Fibroblast of skin of scalp (primary cell): Measurements from ENCODE around the gene SF3B2.
A peak's percentile ranks its signal among the peaks of the same experiment; 100 is the strongest.
"Not testable (repeated sequence)": the region's sequence is repeated elsewhere in the genome, so short reads cannot be mapped to it uniquely, and the experiment has no call there.

Experiments used
- DNase-seq: peaks from one replicate; pipeline ENCODE4 v3.0.0-alpha.2; 2013

The SF3B2 gene

DNA sequence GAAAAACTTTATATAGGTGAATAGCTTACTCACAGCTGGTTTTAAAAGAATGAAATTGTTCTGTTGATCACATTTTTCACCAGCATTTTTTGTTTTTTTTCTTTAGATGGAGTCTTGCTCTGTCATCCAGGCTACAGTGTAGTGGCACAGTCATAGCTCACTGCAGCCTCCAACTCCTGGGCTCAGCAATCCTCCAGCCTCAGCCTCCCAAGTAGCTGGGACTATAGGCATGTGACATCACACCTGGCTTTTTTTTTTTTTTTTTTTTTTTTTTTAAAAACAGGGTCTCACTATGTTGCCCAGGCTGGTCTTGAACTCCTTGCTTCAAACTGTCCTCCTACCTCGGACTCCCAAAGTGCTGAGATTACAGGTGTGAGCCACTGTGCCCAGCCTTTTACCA lies 21.5 kb downstream of the SF3B2 start:
- no peak for DNase-seq

DNA sequence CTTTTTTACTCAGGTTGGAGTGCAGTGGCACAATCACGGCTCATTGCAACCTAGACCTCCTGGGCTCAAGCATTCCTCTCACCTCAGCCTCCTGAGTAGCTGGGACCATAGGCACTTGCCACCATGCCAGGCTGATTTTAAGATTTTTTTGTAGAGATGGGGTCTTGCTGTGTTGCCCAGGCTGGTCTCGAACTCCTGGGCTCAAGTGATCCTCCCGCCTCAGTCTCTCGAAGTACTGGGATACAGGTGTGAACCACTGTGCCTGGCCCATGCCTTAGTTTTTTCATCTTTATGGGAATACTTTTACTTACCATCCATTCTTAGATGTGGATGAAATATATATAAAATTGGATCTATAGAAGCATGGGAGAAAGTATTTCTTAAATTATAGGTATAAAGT lies 23.1 kb downstream of the SF3B2 start:
- no peak for DNase-seq

DNA sequence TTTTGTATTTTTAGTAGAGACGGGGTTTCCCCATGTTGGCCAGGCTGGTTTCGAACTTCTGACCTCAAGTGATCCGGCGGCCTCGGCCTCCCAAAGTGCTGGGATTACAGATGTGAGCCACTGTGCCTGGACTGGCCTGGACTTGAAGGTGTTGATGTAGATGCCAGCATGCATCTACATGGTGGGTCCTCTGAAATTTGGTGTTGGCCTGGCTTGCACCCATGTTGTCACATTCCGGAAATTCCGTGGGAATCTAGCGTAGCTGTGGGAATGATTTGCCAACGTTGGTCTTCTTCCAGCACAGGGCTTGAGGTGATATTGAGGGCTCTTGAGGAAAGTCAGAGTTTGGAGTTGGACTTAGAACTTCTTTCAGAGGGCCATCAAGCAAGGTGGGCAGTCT lies 24.4 kb downstream of the SF3B2 start:
- DNase-seq = peak; percentile 60

DNA sequence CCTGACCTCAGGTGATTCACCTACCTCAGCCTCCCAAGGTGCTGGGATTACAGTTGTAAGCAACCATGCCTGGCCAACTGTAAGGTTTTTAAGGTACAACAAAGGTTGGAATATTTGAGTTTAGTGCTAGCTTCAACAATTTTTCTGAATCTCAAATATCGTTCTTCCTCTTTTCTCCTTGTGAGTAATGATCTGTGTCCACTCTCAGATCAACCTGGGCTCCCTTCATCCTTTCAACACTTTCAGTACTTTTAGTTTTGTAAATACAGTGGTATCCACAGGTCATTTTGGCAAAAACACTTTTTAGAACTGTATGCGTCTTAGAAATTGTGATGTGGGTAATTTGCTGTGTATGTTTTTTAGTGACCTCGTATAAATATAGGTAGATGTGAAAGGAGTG lies 25.8 kb downstream of the SF3B2 start:
- DNase-seq = no peak

DNA sequence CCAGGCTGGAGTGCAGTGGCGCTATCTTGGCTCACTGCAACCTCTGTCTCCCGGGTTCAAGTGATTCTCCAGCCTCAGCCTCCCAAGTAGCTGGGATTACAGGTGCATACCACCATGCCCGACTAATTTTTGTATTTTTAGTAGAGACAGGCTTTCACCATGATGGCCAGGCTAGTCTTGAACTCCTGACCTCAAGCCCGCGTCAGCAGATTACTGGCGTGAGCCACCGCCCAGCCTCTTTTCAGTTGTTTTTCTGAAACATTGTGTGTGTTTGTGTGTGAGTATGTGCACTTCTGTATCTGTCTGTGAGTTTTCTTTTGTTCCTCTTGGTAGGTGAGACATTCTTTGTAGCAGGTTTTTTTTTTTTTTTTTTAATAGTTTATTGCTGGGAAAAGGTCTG lies 26.8 kb downstream of the SF3B2 start:
- not testable (repeated sequence) for DNase-seq

DNA sequence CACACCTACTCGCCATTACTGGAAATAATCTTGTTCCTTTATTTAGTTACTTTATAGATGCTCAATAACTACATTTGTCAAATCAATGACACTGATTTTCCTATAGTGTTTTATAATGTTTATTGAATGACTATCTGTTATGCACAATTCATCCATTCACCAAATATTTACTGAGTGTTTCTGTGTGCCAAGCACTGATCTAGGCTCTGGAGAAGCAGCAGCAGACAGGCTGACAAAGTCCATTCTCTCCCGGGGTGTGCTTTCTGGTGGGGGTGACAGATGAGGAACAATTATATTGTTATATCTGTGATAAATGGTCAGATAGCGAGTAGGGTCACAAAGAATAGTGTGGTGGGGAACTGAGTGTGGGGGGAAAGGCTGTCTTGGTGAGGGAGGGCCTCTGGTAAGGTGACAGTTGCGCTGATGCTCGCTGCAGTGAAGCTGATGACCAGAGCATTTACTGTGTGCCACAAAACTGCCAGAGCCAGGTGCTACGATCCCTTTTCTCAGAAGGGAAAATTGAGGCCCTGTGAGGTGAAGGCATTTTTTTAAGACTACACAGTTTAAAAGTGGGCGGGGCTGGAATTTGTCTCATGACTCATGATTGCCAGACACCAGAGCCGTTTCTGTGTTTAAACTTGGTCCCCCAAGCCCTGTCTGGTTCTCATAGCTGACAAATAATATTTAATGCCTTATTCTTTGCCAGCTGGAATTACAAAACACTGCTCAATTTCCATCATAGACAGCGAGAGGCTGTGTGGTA lies 28.1 kb downstream of the SF3B2 start:
- DNase-seq = peak; percentile 83

DNA sequence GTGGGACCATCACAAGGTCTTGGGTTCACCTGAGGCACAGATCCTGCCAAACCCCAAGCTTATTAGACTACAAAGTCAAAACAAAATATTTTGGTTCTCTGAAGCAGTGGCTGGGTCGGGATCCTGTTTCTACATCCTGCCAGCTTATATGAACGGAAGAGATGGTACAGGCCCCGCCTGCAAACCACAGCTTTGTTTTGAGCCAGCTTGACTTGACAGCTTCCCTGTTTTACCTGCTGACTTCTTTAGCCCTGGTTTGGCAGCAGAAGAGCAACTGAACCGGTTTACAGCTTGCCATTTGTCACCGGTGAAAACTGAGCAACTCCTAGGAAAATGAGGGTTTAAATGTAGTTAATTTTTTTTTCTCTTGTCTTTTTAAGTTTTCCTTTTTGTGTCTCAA lies 29.3 kb downstream of the SF3B2 start:
- no peak for DNase-seq

DNA sequence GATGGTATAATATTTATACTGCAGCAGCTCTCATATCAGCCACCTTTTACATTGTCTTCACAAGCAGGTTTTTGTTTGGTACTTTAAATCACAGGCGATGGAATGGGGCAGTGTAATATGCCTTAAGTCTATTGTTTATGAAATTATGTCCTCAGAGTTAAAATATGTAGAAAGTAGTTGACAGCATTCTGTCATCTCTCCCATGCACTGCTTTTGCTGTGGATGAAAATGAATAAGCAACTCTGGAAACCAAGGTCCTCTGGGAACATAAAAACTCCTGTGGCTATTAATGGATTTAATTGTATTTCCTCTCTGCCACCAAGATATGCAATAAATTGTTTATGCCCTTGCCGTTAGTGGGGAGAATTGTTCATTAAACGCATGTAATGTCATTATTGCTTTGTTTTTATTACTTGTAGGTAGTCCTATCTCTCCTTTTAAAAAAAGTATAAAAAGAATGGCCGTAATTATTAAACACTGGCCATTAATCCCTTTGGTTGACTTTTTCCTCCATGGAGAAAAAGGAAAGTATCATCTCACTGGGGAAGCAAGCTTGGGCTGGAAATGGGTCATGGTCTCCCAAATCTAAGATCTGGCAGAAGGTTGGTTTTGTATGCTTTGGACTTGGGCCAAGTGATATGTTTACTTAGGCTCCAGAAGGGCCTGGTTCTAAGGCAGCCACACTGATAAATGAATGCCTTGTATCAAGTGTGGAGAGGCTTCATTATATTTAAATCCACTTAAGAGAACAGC lies 31.0 kb downstream of the SF3B2 start:
- DNase-seq = peak; percentile 47

DNA sequence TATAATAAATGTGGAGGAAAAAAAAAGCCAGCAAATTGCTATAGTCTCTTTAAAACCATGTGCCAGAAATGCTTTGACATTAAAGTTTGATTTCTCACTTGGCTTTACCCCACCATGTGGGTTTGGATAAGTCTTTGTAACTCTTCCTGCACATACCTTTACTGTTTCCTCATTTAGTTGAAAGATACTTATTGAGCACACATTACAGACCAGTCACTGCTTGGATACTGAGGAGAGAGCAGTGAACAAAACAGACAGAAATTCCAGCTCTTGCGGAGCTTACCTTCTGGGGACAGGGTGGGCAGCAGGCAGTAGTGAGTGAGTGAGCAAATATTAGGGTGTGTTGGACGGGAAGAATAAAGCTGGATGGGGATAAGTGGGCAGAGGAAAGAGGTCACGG lies 31.6 kb downstream of the SF3B2 start:
- no peak for DNase-seq

DNA sequence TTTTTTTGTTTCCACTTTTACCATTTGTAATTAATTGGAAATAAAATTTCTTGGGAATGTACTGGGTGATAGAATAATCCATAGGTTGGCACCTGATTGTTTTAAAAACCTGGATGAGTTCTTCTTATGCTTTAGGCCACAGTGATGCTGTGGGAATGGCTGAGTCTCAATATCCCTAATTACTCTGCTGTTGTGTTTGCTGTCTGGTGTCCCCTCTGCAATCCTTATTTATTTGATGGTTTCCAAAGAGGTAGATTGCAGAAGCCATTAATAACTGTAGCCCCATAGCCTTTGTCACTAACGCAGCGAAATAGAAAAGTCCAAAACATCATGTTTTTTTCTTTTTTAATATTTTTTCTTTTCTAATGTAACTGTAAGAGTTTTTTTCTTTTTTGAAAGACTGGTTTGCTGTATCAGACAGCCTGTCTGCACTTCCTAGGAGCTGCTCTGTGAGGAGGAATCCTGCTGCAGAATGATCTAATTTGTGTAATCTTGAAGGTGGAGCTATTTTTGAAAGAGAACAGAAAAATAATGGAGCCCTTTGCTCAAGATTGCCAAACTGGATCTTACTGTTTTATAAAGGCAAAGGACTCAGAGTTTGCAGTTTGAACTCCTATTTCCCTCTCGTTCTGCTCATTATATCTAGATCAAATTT lies 32.8 kb downstream of the SF3B2 start:
- DNase-seq = no peak

DNA sequence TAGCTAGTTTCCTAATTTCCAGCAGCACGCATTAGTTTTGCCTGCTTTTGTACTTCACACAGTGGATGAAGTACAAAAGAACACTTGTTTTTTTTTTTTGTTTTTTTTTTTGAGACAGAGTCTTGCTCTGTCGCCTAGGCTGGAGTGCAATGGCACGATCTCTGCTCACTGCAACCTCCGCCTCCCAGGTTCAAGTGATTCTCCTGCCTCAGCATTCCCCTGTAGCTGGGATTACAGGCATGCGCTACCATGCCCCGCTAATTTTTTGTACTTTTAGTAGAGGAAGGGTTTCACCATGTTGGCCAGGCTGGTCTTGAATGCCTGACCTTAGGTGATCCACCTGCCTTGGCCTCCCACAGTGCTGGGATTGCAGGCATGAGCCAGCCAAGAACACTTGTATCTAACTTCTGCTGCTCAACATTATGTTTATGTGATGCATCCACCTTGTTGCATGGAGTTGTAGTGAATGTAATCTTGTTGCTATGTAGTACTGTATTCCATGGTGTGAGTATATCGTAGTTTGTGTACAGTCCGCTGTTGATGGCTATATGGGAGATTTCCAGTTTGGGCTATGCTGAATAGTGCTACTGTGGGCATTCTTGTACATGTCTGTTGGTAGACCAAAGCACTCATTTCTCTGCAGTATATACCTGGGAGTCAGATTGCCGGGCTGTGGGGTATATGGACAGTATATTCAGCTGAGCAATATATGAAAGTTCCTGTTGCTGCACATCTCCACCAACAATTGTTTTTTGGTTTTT lies 35.2 kb downstream of the SF3B2 start:
- DNase-seq = no peak

DNA sequence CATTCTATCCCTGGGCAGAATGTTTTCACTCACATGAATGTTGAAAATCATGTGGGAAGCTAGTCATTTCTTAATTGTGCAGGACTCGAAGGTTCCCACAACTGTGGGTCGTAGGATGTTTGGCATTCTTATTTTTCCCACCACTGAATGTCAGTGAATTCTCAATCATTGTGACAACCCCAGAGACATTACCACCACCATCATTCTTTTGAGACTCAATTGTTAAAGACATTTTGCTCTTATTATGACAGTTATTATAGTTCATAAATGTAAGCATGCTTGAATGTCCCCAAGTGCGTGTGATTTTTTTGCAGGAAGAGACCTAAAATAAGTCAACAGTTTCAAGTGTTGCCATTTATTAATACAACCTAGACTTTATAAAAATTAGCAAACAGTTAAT lies 36.9 kb downstream of the SF3B2 start:
- no peak for DNase-seq

DNA sequence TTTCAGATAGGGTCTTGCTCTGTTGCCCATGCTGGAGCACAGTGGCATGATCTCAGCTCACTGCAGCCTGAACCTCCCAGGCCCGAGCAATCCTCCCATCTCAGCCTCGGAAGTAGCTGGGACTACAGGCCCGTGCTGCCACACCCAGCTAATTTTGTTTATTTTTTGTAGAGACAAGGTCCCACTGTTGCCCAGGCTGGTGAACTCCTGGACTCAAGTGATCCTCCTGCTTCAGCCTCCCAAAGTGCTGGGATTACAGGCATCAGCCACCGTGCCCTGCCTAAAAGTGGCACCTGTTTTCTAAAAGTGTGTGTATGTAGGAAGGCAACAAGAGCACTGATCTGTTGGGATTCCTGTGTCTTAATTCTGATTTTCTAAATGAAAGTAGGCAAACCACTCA lies 38.1 kb downstream of the SF3B2 start:
- DNase-seq = no peak

DNA sequence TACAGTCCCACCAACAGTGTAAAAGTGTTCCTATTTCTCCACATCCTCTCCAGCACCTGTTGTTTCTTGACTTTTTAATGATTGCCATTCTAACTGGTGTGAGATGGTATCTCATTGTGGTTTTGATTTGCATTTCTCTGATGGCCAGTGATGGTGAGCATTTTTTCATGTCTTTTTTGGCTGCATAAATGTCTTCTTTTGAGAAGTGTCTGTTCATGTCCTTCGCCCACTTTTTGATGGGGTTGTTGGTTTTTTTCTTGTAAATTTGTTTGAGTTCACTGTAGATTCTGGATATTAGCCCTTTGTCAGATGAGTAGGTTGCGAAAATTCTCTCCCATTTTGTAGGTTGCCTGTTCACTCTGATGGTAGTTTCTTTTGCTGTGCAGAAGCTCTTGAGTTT lies 40.0 kb downstream of the SF3B2 start:
- not testable (repeated sequence) for DNase-seq

DNA sequence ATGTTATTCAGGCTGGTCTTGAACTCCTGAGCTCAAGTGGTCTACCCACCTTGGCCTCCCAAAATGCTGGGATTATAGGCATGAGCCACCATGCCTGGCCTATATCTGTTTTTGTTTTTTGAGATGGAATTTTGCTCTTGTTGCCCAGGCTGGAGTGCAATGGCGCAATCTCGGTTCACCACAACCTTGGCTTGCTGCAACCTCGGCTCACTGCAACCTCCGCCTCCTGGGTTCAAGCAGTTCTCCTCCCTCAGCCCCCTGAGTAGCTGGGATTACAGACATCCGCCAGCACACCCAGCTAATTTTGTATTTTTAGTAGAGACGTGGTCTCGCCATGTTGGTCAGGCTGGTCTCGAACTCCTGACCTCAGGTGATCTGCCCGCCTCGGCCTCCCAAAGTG lies 47.6 kb downstream of the SF3B2 start:
- DNase-seq = not testable (repeated sequence)

DNA sequence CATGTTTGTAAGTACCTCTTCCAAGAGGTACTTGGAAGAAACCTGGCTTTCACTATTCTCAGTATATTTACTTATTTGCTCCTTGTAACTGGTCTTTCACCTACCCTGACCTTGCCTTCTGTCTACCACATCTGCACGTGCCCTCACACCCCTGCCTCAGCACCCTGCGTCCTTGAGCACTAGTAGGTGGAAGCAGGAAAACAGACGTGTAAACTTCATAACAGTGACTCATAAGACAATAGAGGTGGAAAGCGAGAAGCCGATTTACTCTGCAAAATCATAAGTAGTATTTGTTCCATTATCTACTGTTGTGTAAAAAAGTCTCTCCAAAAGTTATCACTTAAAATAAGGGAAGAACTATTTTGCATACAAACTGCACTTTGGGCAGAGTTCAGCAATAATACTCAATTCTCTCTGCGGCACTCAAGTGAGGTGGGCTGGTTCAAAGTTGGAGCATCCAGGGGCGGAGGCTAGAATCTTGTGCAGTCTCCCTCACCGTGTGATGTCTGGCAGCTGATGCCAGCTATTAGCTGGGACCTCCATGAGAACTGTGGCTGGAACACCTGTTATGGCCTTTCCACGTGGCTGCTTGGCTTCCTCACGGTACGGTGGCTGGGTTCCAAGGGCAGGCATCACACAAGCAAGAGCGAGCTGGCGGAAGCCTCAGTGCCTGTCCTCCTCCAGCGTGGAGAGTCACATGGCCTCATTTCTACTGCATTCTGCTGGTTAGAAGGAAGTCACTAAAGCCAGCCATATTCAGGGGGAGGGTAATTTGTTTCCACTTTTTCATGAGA lies 48.3 kb downstream of the SF3B2 start:
- no peak for DNase-seq

DNA sequence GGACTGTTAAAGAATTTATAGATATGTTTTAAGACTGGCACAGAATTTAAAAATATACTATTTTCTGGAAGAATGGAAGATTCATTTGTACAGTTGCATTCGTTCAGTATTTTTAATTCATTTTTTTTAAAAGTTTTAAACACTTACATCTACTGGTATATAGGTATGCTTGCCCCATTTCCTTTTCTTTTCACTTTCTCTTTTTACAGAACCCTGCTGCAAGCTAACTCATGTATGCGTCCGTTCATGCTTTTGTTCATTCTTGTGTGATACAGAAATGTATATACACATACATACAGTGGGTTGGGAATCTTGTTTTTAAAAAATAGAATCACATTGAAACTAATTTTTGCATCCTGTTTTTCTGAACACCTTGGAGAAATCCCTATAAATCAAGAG lies 48.9 kb downstream of the SF3B2 start:
- DNase-seq = no peak

DNA sequence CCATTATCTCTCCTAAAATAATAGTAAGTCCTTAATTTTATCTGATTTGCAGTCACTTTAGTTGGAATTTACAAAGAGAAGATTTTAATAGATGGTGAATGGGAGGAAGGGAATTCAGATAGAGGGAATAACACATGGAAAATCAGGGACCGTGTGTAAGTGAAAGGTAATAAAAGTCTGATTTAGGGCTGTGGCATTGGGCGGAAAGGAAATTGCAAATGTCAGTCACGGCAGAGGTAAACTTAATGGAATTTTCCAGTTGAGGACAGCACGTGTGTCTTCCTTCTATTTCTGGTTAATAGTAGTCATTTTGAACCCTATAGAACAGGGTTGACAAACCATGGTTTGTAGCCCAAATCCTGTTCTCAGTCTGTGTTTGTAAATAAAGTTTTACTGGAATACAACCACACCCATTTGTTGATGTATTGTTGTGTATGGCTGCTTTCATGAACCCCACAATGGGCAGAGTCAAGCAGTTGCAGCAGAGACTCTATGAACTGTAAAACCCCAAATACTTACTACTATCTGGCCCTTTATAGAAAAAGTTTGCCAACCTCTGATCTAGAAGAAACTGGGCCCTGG lies 52.0 kb downstream of the SF3B2 start:
- DNase-seq = no peak

DNA sequence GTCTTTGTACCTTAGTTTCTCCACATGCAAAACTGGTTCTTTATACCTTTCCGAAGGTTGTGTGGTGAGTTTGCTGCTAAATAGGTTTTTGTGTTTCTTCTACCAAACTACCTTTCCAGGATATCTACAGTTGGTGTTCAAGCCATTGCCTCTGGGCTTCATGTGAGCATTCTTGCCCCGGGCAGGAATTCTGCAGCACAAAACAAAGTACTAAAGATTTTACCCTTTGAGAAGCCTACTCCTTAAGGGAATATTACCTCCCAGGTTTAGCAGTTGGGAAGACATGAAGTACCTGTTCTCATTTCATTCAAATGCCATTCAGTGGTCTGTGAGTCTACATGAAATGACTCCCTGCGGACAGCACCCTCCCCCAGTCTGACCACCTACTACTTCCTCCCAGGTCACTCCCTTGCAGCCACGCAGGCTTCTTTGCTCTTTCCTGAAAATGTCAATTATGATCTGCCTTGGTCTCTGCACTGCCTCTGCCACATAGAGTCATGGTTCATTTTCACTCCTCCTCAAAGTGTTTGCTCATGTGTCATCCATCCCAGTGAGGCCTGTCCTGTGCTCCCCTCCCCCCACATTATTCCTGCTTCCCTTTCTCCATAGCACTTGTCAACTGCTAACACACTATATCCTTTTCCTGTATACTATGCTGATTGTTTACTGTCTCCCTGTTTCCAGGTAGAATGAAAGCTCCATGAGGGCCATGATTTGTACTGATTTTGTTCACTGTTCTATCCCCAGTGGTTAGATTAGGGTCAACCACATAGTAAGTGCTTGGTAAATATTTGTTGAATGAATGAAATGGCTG lies 54.8 kb downstream of the SF3B2 start:
- peak; percentile 24 for DNase-seq

DNA sequence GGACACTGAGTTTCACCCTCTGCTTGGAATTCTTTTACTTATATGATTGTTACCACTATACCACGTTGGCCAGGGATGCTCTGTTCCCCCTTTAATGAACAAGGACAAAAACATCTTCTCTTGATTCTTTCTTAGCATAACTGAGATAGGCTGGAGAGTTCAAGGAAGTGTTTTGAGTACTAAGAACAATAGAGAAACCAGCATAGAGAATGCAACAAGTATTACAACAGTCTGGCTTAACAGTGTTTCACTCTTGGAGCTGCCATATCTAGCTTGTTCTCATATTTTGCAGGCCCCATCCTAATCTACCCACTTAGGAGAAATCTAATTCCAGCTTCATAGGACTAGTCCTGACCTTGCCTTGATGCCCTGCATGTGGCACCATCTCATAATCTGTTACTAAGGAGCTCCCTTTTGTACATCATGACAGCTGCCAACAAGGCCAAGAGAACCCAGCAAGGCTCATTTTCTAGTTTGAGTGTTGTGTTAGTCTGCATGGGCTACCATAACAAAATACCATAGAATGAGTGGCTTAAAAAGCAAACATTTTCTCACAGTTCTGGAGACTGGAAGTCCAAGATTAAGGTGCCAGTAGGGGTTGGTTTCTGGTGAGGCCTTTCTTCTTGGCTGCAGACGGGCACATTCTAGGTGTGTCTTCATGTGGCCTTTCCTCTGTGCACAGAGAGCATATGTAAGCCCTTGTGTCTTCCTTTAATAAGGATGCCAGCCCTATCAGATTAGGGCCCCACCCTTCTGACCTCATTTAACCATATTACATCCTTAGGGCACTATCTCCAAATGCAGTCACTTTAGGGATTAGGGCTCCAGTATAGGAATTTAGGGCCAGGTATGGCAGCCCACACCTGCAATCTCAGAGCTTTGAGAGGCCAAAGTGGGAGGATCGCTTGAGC lies 55.7 kb downstream of the SF3B2 start:
- peak; percentile 17 for DNase-seq
